Measurements from ENCODE around the gene SAMD14. TPM values are rescaled to one million over a fixed set of nuclear protein-coding genes. Genes with fewer than 3 reads are reported as not detected.
"Not testable (repeated sequence)": the region's sequence is repeated elsewhere in the genome, so short reads cannot be mapped to it uniquely, and the experiment has no call there.

Gene SAMD14
- polyA plus RNA-seq, 1 donor = 16.1 TPM

DNA sequence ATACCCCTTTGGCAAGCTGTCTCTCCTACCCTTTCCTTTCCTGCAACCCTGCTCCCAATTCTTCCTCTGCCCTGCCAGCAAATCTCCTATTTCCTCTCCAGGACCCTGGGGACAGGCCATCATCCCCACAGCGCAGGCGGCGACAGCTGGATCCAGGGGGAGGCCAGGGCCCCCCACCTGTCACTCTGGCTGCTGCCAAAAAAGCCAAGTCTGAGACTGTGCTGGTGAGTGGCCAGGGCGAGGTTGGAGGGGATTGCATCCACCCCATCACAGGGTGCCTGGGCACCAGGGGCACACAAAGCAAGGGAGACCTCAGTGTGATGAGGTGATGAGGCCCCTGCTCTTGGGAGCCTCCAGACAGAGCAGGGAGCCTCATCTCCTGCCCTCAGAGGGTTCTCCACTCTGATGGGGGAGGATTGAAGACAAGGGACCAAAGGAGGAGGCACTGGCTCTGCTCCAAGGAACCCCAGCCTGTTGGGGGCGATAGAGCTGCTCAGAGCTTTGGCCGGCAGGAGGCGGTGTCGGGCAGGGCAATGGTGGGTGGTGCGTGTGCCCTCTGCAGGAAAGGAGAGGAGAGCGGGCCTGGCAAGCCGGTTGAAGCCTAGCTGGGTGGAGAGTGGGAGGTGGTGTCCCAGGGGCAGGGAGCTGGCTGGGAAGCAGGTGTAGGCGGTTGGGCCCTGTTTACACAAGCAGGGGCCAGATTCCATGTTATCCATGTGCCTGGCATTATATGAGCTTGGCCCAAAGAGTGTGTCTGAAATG lies 50.4 kb downstream of the SAMD14 start:
- no peak for DNase-seq

DNA sequence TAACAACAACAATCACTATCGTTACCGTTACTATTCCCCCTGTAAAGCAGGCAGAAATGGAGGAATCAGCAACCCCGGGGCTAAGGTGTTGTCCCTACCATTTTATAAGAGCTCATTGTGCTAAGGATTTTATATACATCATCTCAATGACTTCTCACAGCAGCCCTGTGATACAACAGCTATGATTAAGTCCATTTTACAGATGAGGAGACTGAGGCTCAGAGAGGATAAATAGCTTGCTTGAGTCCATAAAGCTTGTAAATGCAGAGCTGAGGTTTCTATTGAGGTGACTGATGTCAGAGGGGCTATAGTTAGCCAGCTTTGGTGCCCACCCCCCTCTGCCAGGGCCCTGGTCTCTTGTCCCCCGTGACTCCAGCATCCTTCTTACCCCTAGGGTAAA lies 51.5 kb downstream of the SAMD14 start:
- DNase-seq = no peak

DNA sequence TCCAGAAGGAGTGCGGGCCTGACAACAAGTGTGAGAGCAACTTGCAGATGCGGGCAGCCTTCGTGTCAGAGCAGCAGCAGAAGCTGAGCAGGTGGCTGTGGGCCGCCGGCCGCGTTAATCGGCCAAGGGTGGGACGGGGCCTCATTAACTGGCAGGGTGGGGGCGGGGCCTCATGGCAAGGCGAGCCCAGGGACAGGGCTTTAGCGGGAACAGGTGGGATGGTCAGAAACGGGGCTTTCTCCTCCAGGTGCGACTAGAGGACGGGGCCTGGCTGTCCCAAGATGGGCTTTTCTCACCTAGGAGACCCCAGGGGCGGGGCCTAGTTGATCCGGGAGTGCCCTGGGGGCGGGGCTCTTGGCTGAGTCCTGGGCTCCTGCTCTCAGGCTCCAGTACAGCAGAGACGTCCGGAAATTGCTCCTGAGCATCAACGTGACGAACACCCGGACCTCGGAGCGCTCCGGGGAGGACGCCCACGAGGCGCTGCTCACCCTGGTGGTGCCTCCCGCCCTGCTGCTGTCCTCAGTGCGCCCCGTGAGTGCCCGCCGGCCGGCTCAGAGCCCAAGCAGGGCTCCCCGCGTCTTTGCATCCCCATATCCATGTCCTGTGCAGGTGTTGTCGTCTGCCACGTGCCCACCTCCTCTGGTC lies 53.2 kb downstream of the SAMD14 start:
- peak; percentile 28 for DNase-seq

DNA sequence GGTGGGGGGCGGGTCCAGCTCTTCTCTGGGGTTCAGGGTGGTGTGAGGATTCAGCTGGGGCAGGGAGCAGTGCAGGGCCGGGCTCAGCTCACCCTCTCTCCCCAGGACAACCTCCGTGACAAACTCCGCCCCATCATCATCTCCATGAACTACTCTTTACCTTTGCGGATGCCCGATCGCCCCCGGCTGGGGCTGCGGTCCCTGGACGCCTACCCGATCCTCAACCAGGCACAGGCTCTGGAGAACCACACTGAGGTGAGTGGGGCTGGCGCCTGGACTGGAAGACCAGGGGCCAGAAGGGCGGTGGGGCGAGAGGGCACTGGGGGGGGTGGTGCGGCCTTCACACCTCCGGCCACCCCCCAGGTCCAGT lies 53.8 kb downstream of the SAMD14 start:
- no peak for DNase-seq

DNA sequence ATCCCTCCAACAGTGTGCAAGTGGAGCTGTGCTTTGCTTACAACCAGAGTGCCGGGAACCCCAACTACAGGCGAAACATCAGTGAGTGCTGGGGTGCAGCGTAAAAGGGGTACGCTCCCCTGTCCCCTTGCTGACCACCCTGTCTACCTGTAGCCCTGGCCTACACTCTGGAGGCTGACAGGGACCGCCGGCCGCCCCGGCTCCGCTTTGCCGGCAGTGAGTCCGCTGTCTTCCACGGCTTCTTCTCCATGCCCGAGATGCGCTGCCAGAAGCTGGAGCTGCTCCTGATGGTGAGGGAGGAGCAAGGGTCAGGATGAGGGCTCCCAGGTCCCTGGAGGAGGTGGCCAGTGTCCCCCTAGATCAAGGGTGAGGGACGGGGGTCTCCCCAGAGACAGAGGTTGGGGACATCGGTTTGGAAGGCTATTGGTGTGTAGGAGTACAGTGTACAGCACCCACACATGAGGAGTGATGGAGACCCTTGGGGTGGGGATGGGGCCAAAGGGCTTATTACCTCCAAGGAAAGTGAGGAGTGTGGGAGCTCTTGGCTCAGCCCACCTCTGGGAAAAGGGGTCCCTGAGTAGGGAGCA lies 54.4 kb downstream of the SAMD14 start:
- no peak for DNase-seq

DNA sequence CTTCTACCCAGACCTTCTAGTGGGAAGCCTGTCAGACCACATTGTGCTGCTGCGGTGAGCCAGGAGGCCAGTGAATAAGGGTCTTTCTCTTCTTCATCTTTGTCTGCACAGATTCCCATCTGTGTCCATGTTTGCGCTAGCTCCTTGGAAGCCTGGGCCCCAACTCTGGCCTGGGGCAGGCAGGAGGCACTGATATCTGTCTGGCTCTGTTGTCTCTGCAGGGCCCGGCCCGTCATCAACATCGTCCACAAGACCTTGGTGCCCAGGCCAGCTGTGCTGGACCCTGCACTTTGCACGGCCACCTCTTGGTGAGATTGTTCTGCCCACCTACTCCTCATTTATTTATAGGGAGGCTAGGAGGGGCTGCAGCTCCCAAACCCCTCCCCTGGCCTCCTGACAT lies 55.7 kb downstream of the SAMD14 start:
- DNase-seq = no peak

DNA sequence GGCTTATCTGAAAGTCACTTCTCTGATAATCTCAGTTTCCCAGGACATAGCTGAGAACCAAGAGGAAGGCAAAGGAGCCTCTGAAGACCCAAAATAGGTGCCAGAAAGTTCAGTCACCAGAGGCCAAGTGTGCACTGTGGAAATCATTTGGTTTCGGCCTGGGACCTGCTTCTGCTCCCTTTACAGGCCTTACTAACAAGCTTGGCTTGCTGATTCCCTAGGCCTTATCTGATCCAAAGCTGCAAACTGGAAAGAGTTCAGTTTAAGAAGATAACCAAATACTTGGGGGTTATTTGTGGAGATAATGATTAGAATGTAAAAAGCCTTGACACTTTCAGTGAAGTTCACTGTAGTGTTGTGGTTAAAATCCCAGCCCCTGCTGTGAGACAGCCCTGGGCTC lies 57.0 kb downstream of the SAMD14 start:
- DNase-seq = no peak

DNA sequence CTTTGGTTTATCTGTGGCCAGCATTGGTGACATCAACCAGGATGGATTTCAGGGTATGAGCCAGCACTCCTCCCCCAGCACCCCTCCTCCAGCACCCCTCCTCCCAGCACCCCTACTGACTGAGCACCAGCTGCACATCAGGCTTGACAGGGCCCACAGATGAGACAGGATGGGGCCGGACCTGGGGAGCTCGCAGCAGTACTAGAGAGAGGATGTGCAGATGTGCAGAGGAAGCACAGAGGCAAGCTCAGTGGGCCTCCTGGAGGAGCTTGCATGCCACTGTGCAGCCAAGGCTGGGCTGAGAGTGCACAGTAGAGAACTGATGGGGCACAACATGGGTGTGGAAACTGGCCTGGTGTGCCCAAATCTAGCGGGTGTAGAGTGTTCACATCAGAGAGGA lies 57.8 kb downstream of the SAMD14 start:
- no peak for DNase-seq

DNA sequence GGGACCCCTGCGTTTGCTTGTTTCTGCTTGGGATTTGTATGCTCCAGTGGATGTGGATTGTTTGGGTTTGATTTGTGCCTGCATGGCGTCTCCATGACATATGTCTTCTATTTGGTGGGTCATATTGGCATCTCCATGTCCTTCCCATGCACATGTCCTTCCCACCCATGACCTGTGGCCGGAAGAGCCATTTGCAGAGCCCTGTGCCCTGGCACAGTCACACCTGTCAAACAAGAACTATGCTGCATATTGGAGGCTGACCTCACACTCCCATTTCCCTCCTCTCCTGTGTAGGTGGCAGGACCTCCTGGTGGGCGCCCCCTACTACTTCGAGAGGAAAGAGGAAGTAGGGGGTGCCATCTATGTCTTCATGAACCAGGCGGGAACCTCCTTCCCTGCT lies 58.3 kb downstream of the SAMD14 start:
- DNase-seq = no peak

DNA sequence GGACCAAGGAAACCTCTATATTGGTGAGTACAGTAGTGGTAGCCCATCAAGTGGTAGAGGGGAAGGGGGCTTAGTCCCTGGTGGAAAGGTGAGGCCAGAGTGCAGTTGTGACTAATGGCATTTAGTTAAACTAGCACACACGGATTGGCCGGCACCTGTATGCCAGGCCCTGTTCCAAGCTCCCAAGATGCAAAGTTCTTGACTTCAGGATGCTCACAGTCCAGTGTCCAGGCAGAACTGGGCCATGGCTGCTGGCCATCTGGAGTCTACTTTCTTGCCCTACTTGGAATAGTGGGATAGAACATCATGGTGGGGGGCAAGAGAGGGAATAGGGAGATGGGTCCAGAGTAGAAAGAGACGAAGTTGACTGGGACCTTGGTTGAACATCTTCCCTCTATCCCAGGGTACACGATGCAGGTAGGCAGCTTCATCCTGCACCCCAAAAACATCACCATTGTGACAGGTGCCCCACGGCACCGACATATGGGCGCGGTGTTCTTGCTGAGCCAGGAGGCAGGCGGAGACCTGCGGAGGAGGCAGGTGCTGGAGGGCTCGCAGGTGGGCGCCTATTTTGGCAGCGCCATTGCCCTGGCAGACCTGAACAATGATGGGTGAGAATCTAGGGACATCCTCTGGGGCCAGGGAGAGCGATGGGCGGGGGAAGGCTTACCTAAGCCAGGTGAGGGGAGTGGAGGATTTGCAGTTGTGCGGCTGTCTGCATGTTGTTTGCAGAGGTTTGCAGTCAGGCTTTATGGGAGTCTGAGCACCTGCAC lies 58.9 kb downstream of the SAMD14 start:
- DNase-seq = no peak

DNA sequence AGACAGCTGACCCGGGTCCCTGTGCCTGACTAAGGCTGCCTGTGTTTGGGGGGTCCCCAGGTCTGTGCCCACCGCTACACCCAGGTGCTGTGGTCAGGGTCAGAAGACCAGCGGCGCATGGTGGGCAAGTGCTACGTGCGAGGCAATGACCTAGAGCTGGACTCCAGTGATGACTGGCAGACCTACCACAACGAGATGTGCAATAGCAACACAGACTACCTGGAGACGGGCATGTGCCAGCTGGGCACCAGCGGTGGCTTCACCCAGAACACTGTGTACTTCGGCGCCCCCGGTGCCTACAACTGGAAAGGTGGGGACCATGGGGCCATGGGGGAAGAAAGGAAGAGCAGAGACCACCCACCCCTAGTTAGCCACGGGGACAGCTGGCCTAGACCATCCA lies 62.0 kb downstream of the SAMD14 start:
- DNase-seq = no peak

DNA sequence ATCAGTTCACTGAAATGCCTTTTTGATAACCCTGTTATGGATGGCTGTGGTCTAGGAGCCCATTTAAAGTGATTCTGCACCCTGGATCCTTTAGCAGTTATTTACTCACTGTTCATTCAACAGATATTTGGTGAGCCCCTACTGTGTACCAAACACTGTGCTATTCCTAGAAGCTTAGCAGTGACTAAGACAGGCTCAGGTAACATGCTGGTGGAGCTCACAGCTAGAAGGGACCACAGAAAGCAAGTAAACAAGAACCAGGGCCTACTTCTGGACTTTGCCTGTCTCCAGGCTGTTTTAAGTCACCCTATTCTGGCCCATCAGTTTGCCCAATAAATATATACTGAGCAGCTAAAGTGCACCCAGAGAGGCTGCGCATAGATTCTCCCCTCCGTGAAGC lies 63.0 kb downstream of the SAMD14 start:
- no peak for DNase-seq

DNA sequence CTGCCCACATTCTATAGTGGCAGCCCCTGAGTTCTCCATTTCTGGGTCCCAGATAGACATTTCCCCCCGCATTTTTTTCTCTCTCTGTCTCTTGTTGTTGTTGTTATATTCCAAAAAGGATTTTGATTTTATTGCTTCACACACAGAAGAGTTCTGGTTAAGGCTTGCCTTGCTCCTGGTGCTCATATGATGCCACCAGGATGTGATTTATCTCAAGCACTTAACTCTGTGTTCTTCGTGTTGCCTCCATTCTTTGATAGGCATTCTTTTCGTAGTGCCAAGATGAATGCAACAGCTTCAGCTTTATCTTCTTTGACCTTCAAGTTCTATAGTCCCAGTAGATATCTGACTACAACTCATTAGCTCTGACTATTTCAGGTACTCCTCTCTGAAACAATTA lies 64.9 kb downstream of the SAMD14 start:
- DNase-seq = no peak

DNA sequence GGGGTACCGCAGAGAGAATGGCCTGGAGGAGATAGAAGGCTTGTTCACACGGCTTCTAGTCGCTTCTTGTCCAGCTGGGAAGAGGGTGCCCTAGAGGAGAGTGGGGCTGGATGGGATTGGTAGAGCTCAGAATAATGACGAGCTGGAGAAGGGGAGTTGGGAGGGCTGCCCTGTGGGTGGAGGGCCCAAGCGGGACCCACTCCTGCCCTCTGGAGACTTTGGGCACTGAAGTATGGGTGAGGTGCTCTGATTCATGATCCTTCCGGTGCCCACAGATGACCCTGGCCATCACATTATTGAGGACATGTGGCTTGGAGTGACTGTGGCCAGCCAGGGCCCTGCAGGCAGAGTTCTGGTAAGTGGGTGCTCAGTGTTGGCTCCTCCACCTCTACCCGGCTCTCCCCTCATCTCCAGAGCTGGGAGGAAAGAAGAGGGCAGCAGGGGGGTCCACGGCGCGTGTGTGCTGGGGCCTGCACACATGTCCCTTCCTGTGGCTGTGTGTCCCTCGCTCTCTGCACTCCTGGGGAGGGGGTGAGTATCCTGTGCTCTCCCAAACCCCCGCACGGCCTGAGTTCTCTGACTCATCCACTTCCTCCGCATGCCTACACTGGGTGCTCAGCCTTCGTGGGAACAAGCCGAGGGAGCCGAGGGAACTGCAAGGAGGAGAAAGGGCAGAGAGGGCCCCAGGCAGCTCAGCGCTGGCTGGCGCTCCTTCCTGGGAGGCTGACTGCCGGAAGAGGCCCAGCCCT lies 65.5 kb downstream of the SAMD14 start:
- no peak for DNase-seq

DNA sequence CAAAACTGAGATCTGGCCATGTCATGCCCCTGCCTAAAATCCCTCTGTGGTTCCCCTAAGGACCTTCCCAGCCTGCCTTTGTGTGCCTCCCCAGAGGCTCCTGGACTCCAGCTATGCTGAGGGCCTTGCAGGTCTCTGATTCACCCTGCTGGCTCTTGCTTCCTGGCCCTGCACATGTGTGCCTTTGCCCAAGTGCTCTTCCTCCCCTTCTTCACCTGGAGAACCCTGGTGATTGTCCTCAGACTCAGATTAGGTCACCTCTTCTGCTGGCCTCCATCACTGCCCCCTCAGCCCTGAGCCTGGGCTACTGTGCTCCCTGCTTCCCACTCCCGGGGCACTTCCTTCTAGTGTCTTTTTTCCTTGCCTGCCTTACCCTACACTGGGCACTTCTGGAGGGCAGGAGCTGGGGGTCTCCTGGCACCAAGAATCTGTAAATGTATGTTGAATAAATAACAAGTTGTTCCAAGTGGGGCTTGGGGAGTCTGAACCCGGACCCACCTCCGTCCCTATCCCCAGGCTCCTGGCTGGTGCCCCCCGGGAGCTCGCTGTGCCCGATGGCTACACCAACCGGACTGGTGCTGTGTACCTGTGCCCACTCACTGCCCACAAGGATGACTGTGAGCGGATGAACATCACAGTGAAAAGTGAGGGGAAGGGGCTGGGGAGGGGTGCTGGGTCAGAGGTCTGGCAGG lies 66.3 kb downstream of the SAMD14 start:
- DNase-seq = no peak

DNA sequence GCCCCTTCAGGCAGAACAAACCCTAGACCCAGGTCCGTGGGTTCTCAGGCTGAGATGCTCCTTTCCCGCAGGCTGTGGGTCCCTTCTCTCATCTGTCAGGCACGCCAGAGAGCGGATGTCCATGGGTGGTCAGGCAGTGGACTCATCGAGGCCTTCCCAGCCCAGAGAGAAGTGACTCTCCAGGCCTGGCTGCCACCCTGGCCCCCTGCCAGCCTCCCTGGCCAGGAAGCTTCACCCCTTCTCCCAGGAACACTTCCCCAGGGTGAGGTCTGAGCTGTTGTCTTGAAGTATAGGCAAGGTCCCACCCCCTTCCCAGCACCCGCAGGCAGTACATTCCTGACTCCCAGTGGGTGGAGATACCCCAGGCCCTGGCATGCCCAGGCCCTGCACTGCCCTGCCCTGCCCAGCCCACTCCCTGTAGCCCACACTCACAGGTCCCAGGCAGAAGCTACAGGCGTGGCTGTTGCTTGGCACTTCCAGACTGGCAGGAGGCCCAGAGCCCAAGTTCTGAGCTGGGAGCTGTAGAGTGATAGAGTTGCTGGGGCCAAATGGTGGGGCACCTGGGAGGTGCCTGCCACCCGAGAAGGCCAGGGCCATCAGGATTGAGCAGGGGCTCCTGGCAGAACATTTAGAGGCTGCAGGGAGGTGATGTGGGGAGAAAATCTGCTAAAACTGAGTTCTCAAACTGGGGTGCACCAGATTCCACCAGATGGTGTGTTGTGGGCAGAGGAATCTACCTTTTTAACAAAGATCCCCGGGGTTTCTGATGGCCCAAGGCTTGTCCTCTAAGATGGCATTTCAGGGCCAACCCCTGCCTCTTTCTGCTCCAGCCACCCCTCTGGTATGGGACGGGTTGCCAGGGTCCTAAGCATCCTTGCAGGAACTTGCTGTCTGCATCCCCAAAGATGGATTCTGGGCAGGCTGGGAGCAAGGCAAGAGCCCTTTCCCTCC lies 67.4 kb downstream of the SAMD14 start:
- DNase-seq = no peak

DNA sequence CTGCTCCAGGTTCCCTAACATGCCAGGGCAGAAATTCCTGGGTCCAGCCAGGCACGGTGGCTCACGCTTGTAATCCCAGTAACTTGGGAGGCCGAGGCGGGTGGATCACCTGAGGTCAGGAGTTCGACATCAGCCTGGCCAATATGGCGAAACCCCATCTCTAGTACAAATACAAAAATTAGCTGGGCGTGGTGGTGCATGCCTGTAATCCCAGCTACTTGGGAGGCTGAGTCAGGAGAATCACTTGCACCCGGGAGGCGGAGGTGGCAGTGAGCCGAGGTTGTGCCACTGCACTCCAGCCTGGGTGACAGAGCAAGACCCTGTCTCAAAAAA lies 68.3 kb downstream of the SAMD14 start:
- not testable (repeated sequence) for DNase-seq

DNA sequence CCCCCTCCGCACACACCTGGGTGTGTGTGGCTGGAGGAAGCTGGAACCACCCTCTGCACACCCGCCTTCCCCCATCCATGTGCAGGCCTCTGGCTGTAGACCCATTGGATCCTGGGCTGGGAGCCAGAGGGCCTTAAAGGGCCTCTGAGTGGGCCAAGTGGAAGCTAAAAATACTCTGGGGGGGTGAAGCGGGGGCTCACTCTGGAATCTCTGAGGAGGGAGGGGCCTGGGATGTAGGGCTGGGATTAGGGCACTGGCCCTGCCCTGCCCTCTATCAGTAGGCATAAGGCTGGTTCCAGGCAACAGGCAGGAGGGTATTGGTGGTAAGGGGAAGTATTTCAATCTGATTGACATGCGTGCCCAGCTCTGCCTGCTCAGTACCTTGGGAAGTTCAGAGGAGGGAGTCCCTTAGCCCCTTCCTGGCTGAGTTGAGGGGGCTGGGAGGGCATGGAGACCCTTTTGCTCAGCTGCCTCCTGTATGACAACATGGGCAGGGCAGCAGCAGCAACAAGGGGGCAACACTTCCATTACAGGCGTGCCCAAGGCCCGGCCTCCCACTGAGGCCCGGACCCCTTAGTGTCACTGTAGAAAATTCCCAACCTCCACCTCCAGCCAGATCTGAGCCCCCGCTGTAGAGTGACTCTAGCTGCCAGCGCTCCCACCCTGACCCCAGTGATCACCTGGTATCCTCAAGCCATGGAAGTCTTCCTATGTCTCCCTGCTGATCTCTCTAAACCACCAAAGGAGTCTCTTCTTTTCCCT lies 68.8 kb downstream of the SAMD14 start:
- peak; percentile 50 for DNase-seq

Data from left kidney (tissue), 2 donors.